ENCODE data around the gene KRT81. TPM values are rescaled to one million over a fixed set of nuclear protein-coding genes. Genes with fewer than 3 reads are reported as not detected.

The KRT81 gene
- total RNA-seq, 2 experiments from 2014 or later = not detected

- POLR2A ChIA-PET = no interaction called here
- Mint-ChIP-seq H3K27ac (no peak overlapping the region), H3K4me1 (ENCODE audit: low read depth) (no peaks in the 10 kb centered on the region), H3K27me3 (peaks cover 57% of the 10 kb centered on the region), H3K36me3 (ENCODE audit: low read depth) (no peaks in the 10 kb centered on the region), H3K9me3 (no peaks in the 10 kb centered on the region), H3K4me3 (no peak overlapping the region)
- ATAC-seq (ENCODE audit: poor library complexity) (no peak), DNase-seq (no peak)
- intact Hi-C loops (cut with DNase I, micrococcal nuclease) = no loop called here
- no peak overlapping the region for H3K4me3 ChIP-seq (ENCODE audit: low read length)
- H3K4me1 ChIP-seq (ENCODE audit: insufficient read depth, low read length) = peaks cover 2% of the 10 kb centered on the region
- no peak for TF ChIP-seq CTCF (IDR thresholded peaks at IDR 0.05)
- H3K36me3 ChIP-seq (ENCODE audit: insufficient read depth, low read length) = no peaks in the 10 kb centered on the region
- CTCF ChIA-PET = no interaction called here
- no peak overlapping the region for H3K27ac ChIP-seq (ENCODE audit: low read depth in 1 of 2, low read length in 2 of 2)
- H3K27me3 ChIP-seq (ENCODE audit: control insufficient read depth in 1 of 2, insufficient read depth in 2 of 2, low read length in 2 of 2) = peaks cover 5 to 12% of the 10 kb centered on the region in 2 experiments
- H3K9me3 ChIP-seq (ENCODE audit: control insufficient read depth in 1 of 2, insufficient read depth in 1 of 2, low read length in 2 of 2) = no peaks in the 10 kb centered on the region
Observed at GRCh38 chr12:52322069-52322468, 30.7 kb upstream of the KRT81 start.

GRCh38 chr12:52321418-52321817 lies 30.1 kb upstream of the KRT81 start:
- Histone ChIP-seq H3K4me3 (ENCODE audit: low read length) (no peak overlapping the region), H3K9me3 (ENCODE audit: control insufficient read depth in 1 of 2, insufficient read depth in 1 of 2, low read length in 2 of 2) (no peaks in the 10 kb centered on the region), H3K36me3 (ENCODE audit: insufficient read depth, low read length) (no peaks in the 10 kb centered on the region), H3K27me3 (ENCODE audit: control insufficient read depth in 1 of 2, insufficient read depth in 2 of 2, low read length in 2 of 2) (peaks cover 5 to 12% of the 10 kb centered on the region in 2 experiments), H3K4me1 (ENCODE audit: insufficient read depth, low read length) (peaks cover 2% of the 10 kb centered on the region), H3K27ac (ENCODE audit: low read depth in 1 of 2, low read length in 2 of 2) (no peak overlapping the region)
- CTCF ChIA-PET = no interaction called here
- Mint-ChIP-seq H3K9me3 (no peaks in the 10 kb centered on the region), H3K27me3 (peaks cover 57% of the 10 kb centered on the region), H3K36me3 (ENCODE audit: low read depth) (no peaks in the 10 kb centered on the region), H3K4me3 (no peak overlapping the region), H3K27ac (no peak overlapping the region), H3K4me1 (ENCODE audit: low read depth) (no peaks in the 10 kb centered on the region)
- DNase-seq (no peak), ATAC-seq (ENCODE audit: poor library complexity) (no peak)
- POLR2A ChIA-PET = no interaction called here
- intact Hi-C loops (cut with DNase I, micrococcal nuclease) = no loop called here
- no peak for TF ChIP-seq CTCF (IDR thresholded peaks at IDR 0.05)

- POLR2A ChIA-PET = no interaction called here
Observed at GRCh38 chr12:52320784-52321400, 29.6 kb upstream of the KRT81 start, which contains the start of gene KRT83. Gene KRT83 (minus strand): TSS chr12:52321398. CDS start chr12:52321335, 63 bp downstream.

More at GRCh38 chr12:52320784-52321400, 29.6 kb upstream of the KRT81 start, which contains the start of gene KRT83:
- Histone ChIP-seq H3K4me3 (ENCODE audit: low read length) (no peak within 1 kb of the TSS), H3K9me3 (ENCODE audit: control insufficient read depth in 1 of 2, insufficient read depth in 1 of 2, low read length in 2 of 2) (no peaks in the 10 kb centered on the region), H3K27ac (ENCODE audit: low read depth in 1 of 2, low read length in 2 of 2) (no peak within 1 kb of the TSS), H3K27me3 (ENCODE audit: control insufficient read depth in 1 of 2, insufficient read depth in 2 of 2, low read length in 2 of 2) (peaks cover 5 to 12% of the 10 kb centered on the region in 2 experiments), H3K4me1 (ENCODE audit: insufficient read depth, low read length) (peaks cover 2% of the 10 kb centered on the region), H3K36me3 (ENCODE audit: insufficient read depth, low read length) (no peaks in the 10 kb centered on the region)
- Mint-ChIP-seq H3K36me3 (ENCODE audit: low read depth) (no peaks in the 10 kb centered on the region), H3K9me3 (no peaks in the 10 kb centered on the region), H3K4me3 (no peak within 1 kb of the TSS), H3K4me1 (ENCODE audit: low read depth) (no peaks in the 10 kb centered on the region), H3K27me3 (peaks cover 57% of the 10 kb centered on the region), H3K27ac (no peak within 1 kb of the TSS)
- intact Hi-C loops (cut with DNase I, micrococcal nuclease) = no loop called here
- no peak for DNase-seq
- no peak for TF ChIP-seq CTCF (IDR thresholded peaks at IDR 0.05)
- CTCF ChIA-PET = no interaction called here
- ATAC-seq (ENCODE audit: poor library complexity) = no peak
